Stimulated activated CD4-positive, alpha-beta T cell treated with anti-CD3 and anti-CD28 coated beads, Interleukin-2, amount 100 ng/mL, for 24 hours (primary cell): Measurements from ENCODE around the gene TMTC1.
"Not testable (repeated sequence)": the region's sequence is repeated elsewhere in the genome, so short reads cannot be mapped to it uniquely, and the experiment has no call there.

Source experiments
- DNase-seq, 2 donors: peaks; one replicate each; pipeline ENCODE4 v3.0.0-alpha.2; 2020

Gene TMTC1

GRCh38 chr12:29563636-29564035 lies 220.1 kb downstream of the TMTC1 start:
- DNase-seq: no peak

GRCh38 chr12:29563071-29563470 lies 220.7 kb downstream of the TMTC1 start:
- no peak for DNase-seq

DNA sequence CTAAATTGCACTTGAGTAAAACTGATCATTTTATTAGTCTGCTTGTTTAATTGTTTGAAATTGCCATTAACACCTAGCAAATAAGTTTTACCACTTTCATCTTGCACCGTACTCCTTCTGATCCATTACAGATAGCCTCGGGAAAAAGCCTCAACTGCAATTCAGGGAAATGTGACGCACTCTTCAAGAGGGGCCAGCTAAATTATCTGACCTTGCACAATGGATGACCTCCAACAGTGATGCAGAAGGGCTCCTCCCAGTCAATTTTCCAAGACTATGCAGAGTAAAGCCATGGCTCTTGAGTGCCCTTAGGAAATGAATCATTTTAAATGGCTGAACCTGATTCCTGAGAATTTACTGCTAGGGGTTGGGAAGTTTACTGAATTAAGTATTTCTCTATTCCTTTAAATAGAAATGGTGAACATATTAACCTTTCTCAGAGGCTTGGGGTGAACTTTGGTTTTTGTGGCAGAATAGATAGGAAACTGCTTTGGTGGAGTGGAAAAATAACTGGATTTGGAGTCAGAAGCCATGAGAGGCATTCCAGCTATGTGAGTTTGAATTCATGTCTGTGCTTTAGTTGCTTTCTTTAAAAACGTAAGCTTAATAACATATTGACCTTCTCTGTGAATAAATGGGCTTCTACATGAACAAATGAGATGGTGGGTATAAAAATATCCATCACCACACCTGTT lies 221.5 kb downstream of the TMTC1 start:
- DNase-seq: no peak

DNA sequence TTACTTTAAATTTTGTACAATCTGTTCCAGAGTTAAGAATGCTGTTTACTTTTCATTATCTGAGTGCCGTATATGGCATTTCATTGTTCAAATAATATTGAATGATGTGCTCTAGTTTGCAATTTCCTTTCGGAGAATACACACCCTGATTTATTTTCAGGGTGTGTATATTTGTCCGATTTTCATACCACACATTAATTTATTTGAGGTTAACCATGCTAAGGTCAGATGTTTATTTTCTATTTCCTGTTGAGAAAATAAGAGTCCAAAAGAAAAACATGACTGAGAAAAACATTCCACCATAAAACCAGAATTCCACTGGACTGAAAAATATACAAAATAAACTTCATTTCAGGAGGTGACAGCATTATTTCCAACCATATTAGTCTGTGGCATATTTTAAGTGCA lies 222.1 kb downstream of the TMTC1 start:
- DNase-seq: no peak

- DNase-seq: no peak
Measured at GRCh38 chr12:29559198-29559597, 224.5 kb downstream of the TMTC1 start.

- DNase-seq: no peak
Measured at GRCh38 chr12:29556363-29556762, 227.4 kb downstream of the TMTC1 start.

DNA sequence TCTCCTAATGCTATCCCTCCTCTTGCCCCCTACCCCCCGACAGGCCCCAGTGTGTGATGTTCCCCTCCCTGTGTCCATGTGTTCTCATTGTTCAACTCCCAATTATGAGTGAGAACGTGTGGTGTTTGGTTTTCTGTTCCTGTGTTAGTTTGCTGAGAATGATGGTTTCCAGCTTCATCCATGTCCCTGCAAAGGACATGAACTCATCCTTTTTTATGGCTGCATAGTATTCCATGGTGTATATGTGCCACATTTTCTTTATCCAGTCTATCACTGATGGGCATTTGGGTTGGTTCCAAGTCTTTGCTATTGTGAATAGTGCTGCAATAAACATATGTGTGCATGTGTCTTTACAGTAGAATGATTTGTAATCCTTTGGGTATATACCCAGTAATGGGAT lies 228.3 kb downstream of the TMTC1 start:
- DNase-seq: not testable (repeated sequence)

DNA sequence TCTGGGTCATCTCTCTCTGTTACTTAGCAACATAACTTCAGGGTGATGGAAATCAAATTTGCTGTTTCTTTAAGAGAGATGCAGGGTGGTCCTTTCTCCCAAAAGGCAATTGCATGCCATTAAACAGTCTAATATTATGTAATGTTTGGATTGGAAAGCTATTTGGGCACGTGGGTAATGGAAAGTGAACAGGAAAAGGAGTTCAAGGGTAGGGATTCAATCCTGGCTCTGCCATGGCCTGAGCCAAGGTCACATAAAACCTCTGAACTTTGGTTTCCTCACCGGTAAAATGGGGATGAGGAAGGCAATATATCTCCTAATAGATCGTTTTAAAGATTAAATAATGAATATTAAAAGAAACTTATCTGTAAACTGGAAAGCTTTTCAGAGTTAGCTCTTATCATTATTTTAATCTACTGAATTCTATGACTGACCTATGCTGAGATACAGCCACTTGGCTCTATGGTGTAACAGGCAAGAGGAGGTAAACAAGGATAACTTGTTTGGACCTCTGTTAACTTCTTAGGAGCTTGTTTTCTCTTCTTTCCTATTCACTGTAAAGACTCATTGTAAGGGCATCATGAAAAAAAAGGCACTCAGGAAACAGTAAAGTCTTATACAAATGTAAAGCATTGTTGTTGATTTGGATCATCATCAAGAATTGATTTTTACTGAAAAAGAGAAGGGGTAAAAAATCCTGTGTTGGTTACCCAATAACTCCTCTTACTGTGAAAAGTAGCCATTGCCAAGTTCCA lies 230.6 kb downstream of the TMTC1 start:
- DNase-seq: no peak

DNA sequence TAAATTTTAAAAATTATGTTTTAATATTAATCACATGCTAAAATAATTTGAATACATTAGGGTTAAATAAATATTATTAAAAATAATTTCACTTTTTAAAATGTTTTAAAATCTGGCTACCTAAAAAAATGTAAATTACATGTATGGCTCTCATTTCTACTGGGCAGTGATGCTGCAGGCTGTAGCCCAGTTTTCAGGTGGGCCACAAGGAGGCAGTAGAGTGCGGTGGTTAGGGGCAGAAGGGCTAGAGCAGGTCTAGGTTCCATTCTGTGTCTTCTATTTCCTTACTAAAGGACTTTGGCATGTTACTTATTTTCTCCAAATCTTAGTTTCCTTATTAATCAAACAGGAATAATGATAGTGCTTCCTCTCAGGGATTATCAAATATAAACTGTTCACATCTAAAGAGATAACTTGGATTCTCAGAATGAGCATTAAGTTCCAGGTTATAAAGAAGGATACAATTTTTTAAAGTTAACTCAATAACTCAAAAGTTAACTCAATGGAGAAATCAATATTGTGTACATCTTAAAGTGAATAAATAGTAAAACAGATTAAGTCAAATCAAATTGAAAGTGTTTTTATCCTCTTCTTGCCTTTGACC lies 231.3 kb downstream of the TMTC1 start:
- DNase-seq: peak; percentile 71 to 75

- DNase-seq: no peak
Measured at GRCh38 chr12:29551812-29552211, 231.9 kb downstream of the TMTC1 start.

DNA sequence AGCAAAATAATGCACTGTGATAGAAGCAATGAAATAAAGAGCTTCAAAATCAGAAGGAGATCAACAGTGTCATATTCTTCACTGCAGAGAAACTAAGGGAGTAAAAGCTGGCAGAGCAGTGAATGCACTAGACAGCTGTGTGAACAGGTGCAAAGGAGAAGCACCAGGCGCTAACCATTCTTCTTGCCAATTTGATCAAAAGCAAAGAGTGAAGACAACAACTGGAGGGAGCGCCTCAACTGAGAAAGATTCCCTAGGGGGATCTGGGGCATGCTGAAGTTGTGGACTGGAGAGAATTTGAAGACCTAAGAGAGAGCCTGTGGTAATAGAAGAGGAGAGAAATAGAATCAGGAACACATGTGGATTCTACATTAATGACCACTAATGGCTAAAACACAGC lies 235.9 kb downstream of the TMTC1 start:
- DNase-seq: no peak

GRCh38 chr12:29547151-29547632 lies 236.6 kb downstream of the TMTC1 start:
- DNase-seq: no peak

- no peak for DNase-seq
Measured at GRCh38 chr12:29546000-29546399, 237.7 kb downstream of the TMTC1 start.

DNA sequence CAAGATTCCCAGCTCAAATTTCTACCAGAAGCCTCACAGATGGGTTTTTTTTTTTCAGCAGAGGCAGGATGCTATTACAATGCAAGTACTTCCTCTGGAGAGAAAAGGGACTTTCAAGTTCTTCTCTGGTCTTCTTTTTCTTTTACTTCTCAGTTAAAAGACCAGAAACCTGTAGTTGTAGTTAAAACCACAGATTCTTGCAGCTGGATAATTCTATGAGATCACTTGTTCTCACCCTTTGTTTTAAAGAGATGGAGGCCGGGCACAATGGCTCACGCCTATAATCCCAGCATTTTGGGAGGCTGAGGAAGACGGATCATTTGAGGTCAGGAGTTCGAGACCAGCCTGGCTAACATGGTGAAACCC lies 238.7 kb downstream of the TMTC1 start:
- no peak for DNase-seq

GRCh38 chr12:29544428-29545101 lies 239.2 kb downstream of the TMTC1 start:
- no peak for DNase-seq

- no peak for DNase-seq
Measured at GRCh38 chr12:29543036-29543435, 240.7 kb downstream of the TMTC1 start.

DNA sequence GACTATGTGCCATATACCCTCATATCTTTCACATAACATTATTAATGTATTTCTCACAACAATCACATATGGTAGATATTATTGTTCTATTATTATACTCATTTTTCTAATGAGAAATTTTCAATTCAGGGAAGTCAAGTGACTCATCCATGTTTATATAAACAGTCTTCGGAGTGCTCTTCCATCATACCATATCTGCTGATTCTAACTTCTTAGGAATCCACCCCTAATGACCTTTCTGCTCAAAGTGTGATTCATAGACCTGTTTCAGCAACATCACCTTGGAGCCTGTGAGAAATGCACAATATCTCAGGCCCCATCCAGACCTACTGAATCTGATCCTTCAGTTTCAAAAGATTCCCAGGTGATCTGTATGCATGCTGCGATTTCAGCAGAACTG lies 246.4 kb downstream of the TMTC1 start:
- DNase-seq: no peak

GRCh38 chr12:29534935-29535334 lies 248.8 kb downstream of the TMTC1 start:
- no peak for DNase-seq

GRCh38 chr12:29533815-29534489 lies 249.8 kb downstream of the TMTC1 start:
- no peak for DNase-seq

GRCh38 chr12:29531471-29531870 lies 252.3 kb downstream of the TMTC1 start:
- no peak for DNase-seq

DNA sequence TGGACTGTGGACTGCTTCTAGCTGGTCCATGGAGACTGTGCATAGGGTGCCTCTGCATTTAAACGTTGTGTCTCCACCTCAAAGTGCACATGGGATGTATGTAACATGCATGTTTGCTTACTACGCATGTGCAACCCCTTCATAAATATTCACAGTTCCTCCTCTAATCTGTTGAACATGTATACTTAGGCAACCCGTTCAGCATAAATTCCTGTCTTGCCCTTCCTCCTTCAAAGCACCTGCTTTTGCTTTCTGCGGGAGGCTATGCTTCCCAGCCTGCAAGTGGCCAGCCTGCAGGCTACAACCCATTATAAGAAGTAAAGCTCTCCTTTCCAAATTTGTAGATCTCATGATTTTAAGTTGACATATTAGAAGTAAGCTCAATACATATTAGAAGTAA lies 253.3 kb downstream of the TMTC1 start:
- DNase-seq: no peak

GRCh38 chr12:29528161-29528560 lies 255.6 kb downstream of the TMTC1 start:
- DNase-seq: no peak

DNA sequence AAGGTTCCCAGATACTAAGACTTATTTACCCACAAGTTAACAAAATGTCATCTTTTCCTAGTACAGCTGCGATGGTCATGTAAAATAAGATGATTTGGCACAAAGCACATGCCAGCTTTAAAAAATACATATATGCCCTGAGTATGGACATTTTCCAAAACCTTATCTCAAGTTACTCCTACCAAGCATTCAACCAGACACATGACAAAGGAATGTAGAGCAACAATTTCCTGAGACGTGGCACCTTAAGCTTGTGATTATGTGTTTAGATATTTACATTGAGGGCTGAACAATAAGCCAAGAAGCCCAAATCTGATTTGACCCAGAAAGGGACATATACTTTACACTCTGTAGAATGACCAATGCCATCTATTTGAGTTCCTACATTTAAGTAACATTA lies 261.8 kb downstream of the TMTC1 start:
- no peak for DNase-seq
